ENCODE data around the gene SLCO4A1.

Gene SLCO4A1

GRCh38 chr20:62642051-62642665 lies at the start of gene SLCO4A1:
Gene SLCO4A1 (plus strand): TSS chr20:62642503. CDS start chr20:62656455, 13,952 bp downstream.
- Histone ChIP-seq H3K9me3 (no peaks in the 10 kb centered on the region), H3K4me3 (peak within 1 kb of the TSS; percentile 66), H3K27me3 (ENCODE audit: low read depth) (no peaks in the 10 kb centered on the region), H3K36me3 (replicated peaks) (peaks cover 3% of the 10 kb centered on the region; the same call in 1 of the 2 replicates), H3K4me1 (peaks cover 13% of the 10 kb centered on the region)
- peak; percentile 81 to 90 for DNase-seq (ENCODE audit: low spot score in 2 of 2)
- in situ Hi-C loops (cut with MboI; ENCODE audit: low sequenced_read_pairs), result no loop called here

DNA sequence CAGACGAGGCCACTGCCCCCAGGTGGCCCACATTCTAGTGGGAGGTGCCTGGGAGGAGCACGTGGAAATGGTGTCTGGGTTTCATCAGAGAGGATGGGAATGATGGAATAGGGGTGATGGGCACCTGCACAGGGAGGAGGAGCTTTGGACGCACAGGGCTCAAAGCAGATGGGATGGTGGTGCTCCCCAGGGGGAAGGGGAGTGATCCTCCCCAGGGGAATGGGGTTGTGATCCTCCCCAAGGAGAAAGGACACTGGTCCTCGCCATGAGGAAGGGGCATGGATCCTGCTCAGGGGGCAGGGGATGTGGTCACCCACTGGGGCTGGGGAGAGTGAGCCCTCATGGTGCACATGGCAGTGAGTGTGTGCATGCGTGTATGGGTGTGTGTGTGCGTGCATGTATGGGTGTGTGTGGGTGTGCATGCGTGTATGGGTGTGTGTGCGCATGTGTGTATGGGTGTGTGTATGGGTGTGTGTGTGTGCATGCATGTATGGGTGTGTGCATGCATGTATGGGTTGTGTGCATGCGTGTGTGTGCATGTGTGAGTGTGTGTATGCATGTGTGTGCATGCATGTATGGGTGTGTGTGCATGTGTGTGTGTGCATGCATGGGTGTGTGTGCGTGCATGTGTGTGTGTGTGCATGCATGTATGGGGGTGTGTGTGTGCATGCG lies 49.7 kb upstream of the SLCO4A1 start:
- H3K4me1 ChIP-seq, result no peaks in the 10 kb centered on the region

GRCh38 chr20:62593616-62594015 lies 48.7 kb upstream of the SLCO4A1 start:
- peaks cover 39% of the 10 kb centered on the region for H3K27me3 ChIP-seq (ENCODE audit: low read depth)
- in situ Hi-C loops (cut with MboI; ENCODE audit: low sequenced_read_pairs), result no loop called here
- no peaks in the 10 kb centered on the region for H3K36me3 ChIP-seq (replicated peaks)

More for the DNA sequence above, 49.7 kb upstream of the SLCO4A1 start:
- in situ Hi-C loops (cut with MboI; ENCODE audit: low sequenced_read_pairs), result no loop called here
- H3K4me3 ChIP-seq, result no peak overlapping the region
- no peak for DNase-seq (ENCODE audit: low spot score in 2 of 2)
- H3K27me3 ChIP-seq (ENCODE audit: low read depth), result peaks cover 42% of the 10 kb centered on the region
- no peaks in the 10 kb centered on the region for H3K36me3 ChIP-seq (replicated peaks)
- H3K9me3 ChIP-seq, result no peaks in the 10 kb centered on the region

DNA sequence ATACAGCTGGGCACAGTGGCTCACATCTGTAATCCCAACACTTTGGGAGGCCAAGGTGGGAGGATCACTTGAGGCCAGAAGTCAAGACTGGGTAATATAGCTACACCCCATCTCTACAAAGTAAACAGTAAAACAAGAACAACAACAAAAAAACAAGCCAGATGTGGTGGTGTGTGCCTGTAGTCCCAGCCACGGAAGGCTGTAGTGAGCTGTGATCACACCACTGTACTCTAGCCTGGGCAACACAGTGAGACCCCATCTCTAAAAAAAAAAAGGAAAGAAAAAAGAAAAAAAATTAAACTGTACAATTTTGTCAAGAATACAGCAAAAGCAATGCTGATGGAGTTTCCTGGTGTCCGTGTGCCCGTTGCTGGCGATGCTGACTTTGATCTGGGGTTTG lies 47.2 kb upstream of the SLCO4A1 start:
- DNase-seq (ENCODE audit: low spot score in 2 of 2), result no peak
- in situ Hi-C loops (cut with MboI; ENCODE audit: low sequenced_read_pairs), result no loop called here
- H3K9me3 ChIP-seq, result no peaks in the 10 kb centered on the region
- H3K4me1 ChIP-seq, result no peaks in the 10 kb centered on the region
- peaks cover 33% of the 10 kb centered on the region for H3K27me3 ChIP-seq (ENCODE audit: low read depth)
- H3K36me3 ChIP-seq (replicated peaks), result no peaks in the 10 kb centered on the region
- H3K4me3 ChIP-seq, result no peak overlapping the region

More at GRCh38 chr20:62593616-62594015, 48.7 kb upstream of the SLCO4A1 start:
- Histone ChIP-seq H3K4me1 (no peaks in the 10 kb centered on the region), H3K9me3 (no peaks in the 10 kb centered on the region), H3K4me3 (no peak overlapping the region)
- DNase-seq (ENCODE audit: low spot score in 2 of 2), result no peak

DNA sequence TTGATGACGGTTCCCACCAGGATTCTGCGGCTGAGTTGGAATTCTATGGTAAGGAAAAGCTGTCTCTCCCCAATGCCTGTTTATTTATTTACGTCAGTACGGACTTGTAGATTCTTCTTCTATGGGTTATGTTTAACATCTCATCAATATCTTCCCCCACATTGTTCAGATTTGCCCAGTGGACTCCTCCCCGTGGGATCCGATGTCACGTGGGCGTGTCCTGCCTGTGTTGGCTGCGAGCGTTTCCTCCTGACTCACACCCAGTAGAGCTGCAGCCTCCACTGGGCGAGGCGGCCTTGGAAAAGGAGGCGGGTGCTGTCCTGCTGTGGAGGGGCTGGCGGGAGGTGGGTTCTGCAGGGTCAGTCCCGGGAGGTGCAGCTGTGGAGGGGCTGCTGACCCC lies 46.8 kb upstream of the SLCO4A1 start:
- no peaks in the 10 kb centered on the region for H3K9me3 ChIP-seq
- in situ Hi-C loops (cut with MboI; ENCODE audit: low sequenced_read_pairs), result no loop called here
- DNase-seq (ENCODE audit: low spot score in 2 of 2), result peak in 1 of 2 experiments; percentile 45
- H3K4me3 ChIP-seq, result no peak overlapping the region
- H3K4me1 ChIP-seq, result no peaks in the 10 kb centered on the region
- H3K36me3 ChIP-seq (replicated peaks), result no peaks in the 10 kb centered on the region
- peaks cover 33% of the 10 kb centered on the region for H3K27me3 ChIP-seq (ENCODE audit: low read depth)

DNA sequence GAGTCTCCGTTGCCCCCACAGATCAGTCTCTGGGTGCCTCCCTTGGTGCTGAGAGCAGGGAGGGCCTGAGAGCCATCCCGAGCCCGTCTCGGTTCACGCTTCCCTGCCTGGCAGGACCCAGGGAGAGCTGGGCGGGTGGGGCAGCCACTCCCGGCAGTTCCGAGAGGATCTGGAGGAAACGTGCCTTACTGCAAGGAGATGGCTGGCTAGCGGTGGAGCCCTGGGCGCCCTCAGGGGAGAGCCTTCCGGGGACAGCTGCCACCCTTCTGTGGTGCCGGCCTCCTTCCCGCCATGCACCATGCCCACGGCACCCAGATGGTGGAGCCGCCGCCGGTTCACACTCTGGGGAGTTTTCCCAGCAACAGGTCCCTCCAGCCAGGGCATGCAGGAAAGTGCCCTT lies 45.8 kb upstream of the SLCO4A1 start:
- in situ Hi-C loops (cut with MboI; ENCODE audit: low sequenced_read_pairs), result no loop called here
- Histone ChIP-seq H3K36me3 (replicated peaks) (no peaks in the 10 kb centered on the region), H3K27me3 (ENCODE audit: low read depth) (peaks cover 40% of the 10 kb centered on the region), H3K4me1 (no peaks in the 10 kb centered on the region), H3K9me3 (no peaks in the 10 kb centered on the region), H3K4me3 (no peak overlapping the region)
- DNase-seq (ENCODE audit: low spot score in 2 of 2), result no peak

DNA sequence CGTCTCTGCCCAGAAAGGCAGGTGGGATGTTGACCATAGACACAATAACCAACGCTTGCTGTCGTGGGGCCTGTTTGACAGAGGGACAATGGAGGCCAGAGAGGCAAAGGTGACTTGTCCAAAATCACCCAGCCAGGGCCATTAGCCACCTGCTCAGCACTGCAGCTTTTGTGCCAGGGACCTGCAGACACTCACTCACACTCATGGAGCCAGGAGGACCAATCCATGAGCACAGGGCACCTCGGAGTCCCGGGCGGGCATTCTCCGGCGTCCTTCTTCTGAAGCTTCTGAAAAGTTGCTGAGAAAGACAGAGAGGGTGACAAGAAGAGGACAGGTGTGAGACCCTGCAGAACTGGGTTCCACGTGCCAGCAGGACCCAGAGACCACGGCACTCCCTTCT lies 45.4 kb upstream of the SLCO4A1 start:
- no peaks in the 10 kb centered on the region for H3K36me3 ChIP-seq (replicated peaks)
- DNase-seq (ENCODE audit: low spot score in 2 of 2), result no peak
- in situ Hi-C loops (cut with MboI; ENCODE audit: low sequenced_read_pairs), result no loop called here
- no peaks in the 10 kb centered on the region for H3K4me1 ChIP-seq
- no peaks in the 10 kb centered on the region for H3K9me3 ChIP-seq
- H3K27me3 ChIP-seq (ENCODE audit: low read depth), result peaks cover 44% of the 10 kb centered on the region
- H3K4me3 ChIP-seq, result no peak overlapping the region

GRCh38 chr20:62597416-62598115 lies 44.7 kb upstream of the SLCO4A1 start:
- in situ Hi-C loops (cut with MboI; ENCODE audit: low sequenced_read_pairs), result no loop called here
- Histone ChIP-seq H3K4me1 (no peaks in the 10 kb centered on the region), H3K36me3 (replicated peaks) (no peaks in the 10 kb centered on the region), H3K27me3 (ENCODE audit: low read depth) (peaks cover 51% of the 10 kb centered on the region), H3K9me3 (no peaks in the 10 kb centered on the region), H3K4me3 (no peak overlapping the region)
- DNase-seq (ENCODE audit: low spot score in 2 of 2), result no peak

GRCh38 chr20:62598761-62599194 lies 43.5 kb upstream of the SLCO4A1 start:
- Histone ChIP-seq H3K4me1 (no peaks in the 10 kb centered on the region), H3K36me3 (replicated peaks) (no peaks in the 10 kb centered on the region), H3K27me3 (ENCODE audit: low read depth) (peaks cover 58% of the 10 kb centered on the region), H3K4me3 (no peak overlapping the region), H3K9me3 (no peaks in the 10 kb centered on the region)
- in situ Hi-C loops (cut with MboI; ENCODE audit: low sequenced_read_pairs), result no loop called here
- DNase-seq (ENCODE audit: low spot score in 2 of 2), result peak; percentile 28 to 89

GRCh38 chr20:62599216-62600110 lies 42.8 kb upstream of the SLCO4A1 start:
- in situ Hi-C loops (cut with MboI; ENCODE audit: low sequenced_read_pairs), result no loop called here
- DNase-seq (ENCODE audit: low spot score in 2 of 2), result no peak
- no peaks in the 10 kb centered on the region for H3K36me3 ChIP-seq (replicated peaks)
- H3K4me3 ChIP-seq, result no peak overlapping the region
- H3K27me3 ChIP-seq (ENCODE audit: low read depth), result peaks cover 52% of the 10 kb centered on the region
- H3K4me1 ChIP-seq, result no peaks in the 10 kb centered on the region
- no peaks in the 10 kb centered on the region for H3K9me3 ChIP-seq

GRCh38 chr20:62601172-62601571 lies 41.1 kb upstream of the SLCO4A1 start:
- DNase-seq (ENCODE audit: low spot score in 2 of 2), result no peak
- Histone ChIP-seq H3K9me3 (no peaks in the 10 kb centered on the region), H3K4me1 (peaks cover 3% of the 10 kb centered on the region), H3K4me3 (no peak overlapping the region), H3K27me3 (ENCODE audit: low read depth) (peaks cover 38% of the 10 kb centered on the region), H3K36me3 (replicated peaks) (no peaks in the 10 kb centered on the region)
- in situ Hi-C loops (cut with MboI; ENCODE audit: low sequenced_read_pairs), result no loop called here

DNA sequence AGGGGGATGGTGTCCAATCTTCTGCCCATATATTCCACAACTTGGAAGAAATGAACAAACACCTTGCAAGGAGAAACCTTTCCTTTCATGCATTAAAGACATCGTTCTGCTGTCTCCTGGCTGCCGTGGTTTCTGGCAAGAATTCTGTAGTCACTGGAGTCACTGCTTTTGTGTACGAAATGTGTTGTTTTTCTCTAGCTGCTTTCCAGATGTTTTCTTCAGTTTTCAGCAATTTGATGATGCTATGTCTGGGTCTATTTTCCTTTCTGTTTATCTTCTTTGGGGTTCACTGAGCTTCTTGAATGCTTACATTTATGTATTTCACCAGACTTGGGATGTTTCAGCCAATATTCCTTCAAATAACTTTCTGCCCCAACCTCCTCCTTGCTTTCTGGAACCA lies 40.6 kb upstream of the SLCO4A1 start:
- peaks cover 8% of the 10 kb centered on the region for H3K4me1 ChIP-seq
- H3K4me3 ChIP-seq, result no peak overlapping the region

DNA sequence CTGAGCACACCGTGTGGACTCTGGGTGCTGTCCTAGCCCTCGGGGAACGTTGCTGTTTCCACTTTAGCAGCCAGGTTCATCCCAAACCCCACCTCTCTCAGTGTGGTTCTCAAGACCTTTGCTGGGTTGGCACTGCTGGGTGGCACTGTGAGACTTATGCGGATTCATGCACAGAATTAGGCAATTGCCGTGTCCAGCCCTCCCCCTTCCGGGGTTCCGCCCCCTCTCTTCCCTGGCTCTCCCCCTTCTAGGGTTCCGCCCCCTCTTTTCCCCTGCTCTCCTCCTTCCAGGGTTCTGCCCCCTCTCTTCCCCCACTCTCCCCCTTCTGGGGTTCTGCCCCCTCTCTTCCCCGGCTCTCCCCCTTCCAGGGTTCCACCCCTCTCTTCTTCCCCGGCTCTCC lies 39.8 kb upstream of the SLCO4A1 start:
- H3K9me3 ChIP-seq, result no peaks in the 10 kb centered on the region
- H3K4me3 ChIP-seq, result no peak overlapping the region
- H3K27me3 ChIP-seq (ENCODE audit: low read depth), result peaks cover 29% of the 10 kb centered on the region
- H3K36me3 ChIP-seq (replicated peaks), result no peaks in the 10 kb centered on the region
- H3K4me1 ChIP-seq, result peaks cover 8% of the 10 kb centered on the region
- in situ Hi-C loops (cut with MboI; ENCODE audit: low sequenced_read_pairs), result no loop called here
- no peak for DNase-seq (ENCODE audit: low spot score in 2 of 2)

More for the DNA sequence above, 40.6 kb upstream of the SLCO4A1 start:
- Histone ChIP-seq H3K9me3 (no peaks in the 10 kb centered on the region), H3K27me3 (ENCODE audit: low read depth) (peaks cover 33% of the 10 kb centered on the region), H3K36me3 (replicated peaks) (no peaks in the 10 kb centered on the region)
- no peak for DNase-seq (ENCODE audit: low spot score in 2 of 2)
- in situ Hi-C loops (cut with MboI; ENCODE audit: low sequenced_read_pairs), result no loop called here

Measured in HAP-1 (cell line).